ENCODE measurements around the gene PIP4K2C. TPM values are rescaled to one million over a fixed set of nuclear protein-coding genes. Genes with fewer than 3 reads are reported as not detected.

PIP4K2C gene
- total RNA-seq, 1 donor from 2014 or later, result 22.8 TPM

Other genes starting within 250 kb of the PIP4K2C start
- 39.0 and 44.6 TPM in 2 replicates for gene R3HDM2, start 160.1 kb upstream of the PIP4K2C start, total RNA-seq
- 0.15 TPM in 1 of 2 replicates, not detected in the other for gene INHBC, start 156.4 kb upstream of the PIP4K2C start, total RNA-seq
- 0.22 and 0.41 TPM in 2 replicates for gene INHBE, start 135.9 kb upstream of the PIP4K2C start, total RNA-seq
- 1.5 and 2.5 TPM in 2 replicates for gene GLI1, start 131.4 kb upstream of the PIP4K2C start, total RNA-seq
- 102 TPM in 2 replicates for gene ARHGAP9, start 111.3 kb upstream of the PIP4K2C start, total RNA-seq
- 283 and 318 TPM in 2 replicates for gene MARS1, start 103.1 kb upstream of the PIP4K2C start, total RNA-seq
- gene DDIT3, start 70.7 kb upstream of the PIP4K2C start, total RNA-seq, result 17.8 and 18.1 TPM in 2 replicates
- 63.3 and 66.8 TPM in 2 replicates for gene MBD6, start 68.4 kb upstream of the PIP4K2C start, total RNA-seq
- 78.6 and 83.5 TPM in 2 replicates for gene DCTN2, start 44.0 kb upstream of the PIP4K2C start, total RNA-seq
- gene KIF5A, start 41.1 kb upstream of the PIP4K2C start, total RNA-seq, result 2.4 TPM in 2 replicates
- 16.8 and 18.5 TPM in 2 replicates for gene DTX3, start 13.6 kb downstream of the PIP4K2C start, total RNA-seq
- 0.60 and 1.5 TPM in 2 replicates for gene ARHGEF25, start 20.2 kb downstream of the PIP4K2C start, total RNA-seq
- 4.4 and 4.6 TPM in 2 replicates for gene B4GALNT1, start 42.0 kb downstream of the PIP4K2C start, total RNA-seq
- gene OS9, start 102.9 kb downstream of the PIP4K2C start, total RNA-seq, result 99.6 and 100.0 TPM in 2 replicates
- 31.5 and 33.4 TPM in 2 replicates for gene AGAP2, start 147.6 kb downstream of the PIP4K2C start, total RNA-seq
- gene TSPAN31, start 153.8 kb downstream of the PIP4K2C start, total RNA-seq, result 24.0 and 24.5 TPM in 2 replicates
- 218 and 227 TPM in 2 replicates for gene CDK4, start 161.1 kb downstream of the PIP4K2C start, total RNA-seq
- 21.2 and 21.8 TPM in 2 replicates for gene MARCHF9, start 163.9 kb downstream of the PIP4K2C start, total RNA-seq
- 9.0 and 9.9 TPM in 2 replicates for gene CYP27B1, start 175.9 kb downstream of the PIP4K2C start, total RNA-seq
- 89.7 and 90.0 TPM in 2 replicates for gene METTL1, start 180.9 kb downstream of the PIP4K2C start, total RNA-seq
- 4.5 and 5.4 TPM in 2 replicates for gene EEF1AKMT3, start 181.4 kb downstream of the PIP4K2C start, total RNA-seq
- 63.5 and 68.6 TPM in 2 replicates for gene TSFM, start 191.6 kb downstream of the PIP4K2C start, total RNA-seq
- 2.0 and 3.1 TPM in 2 replicates for gene AVIL, start 227.5 kb downstream of the PIP4K2C start, total RNA-seq